HG02623 (cell line): ENCODE data around the gene GGT7.
"Not testable (repeated sequence)": the region's sequence is repeated elsewhere in the genome, so short reads cannot be mapped to it uniquely, and the experiment has no call there.

ENCODE experiments used
- ATAC-seq: cut with Tn5 transposase; IDR thresholded peaks from one replicate; pipeline ENCODE4 v1.9.1; 2021; ENCODE audit warnings: moderate library complexity; ENCODE audit not compliant: unreplicated experiment

GGT7 gene

GRCh38 chr20:34883809-34884208, 11.2 kb upstream of the GGT7 start:
- ATAC-seq: no peak

GRCh38 chr20:34883087-34883688, 10.5 kb upstream of the GGT7 start:
- no peak for ATAC-seq

- no peak for ATAC-seq
Measured at GRCh38 chr20:34881689-34882088, 9.0 kb upstream of the GGT7 start.

GRCh38 chr20:34880971-34881370, 8.3 kb upstream of the GGT7 start:
- ATAC-seq: not testable (repeated sequence)

- ATAC-seq: no peak
Measured at GRCh38 chr20:34880215-34880850, 7.7 kb upstream of the GGT7 start.

- ATAC-seq: peak; percentile 55
Measured at GRCh38 chr20:34876406-34877282, 4.0 kb upstream of the GGT7 start, which contains the start of gene ACSS2. TSS of gene ACSS2 (plus strand) at chr20:34876612. CDS start at chr20:34876646, 34 bp downstream.

- ATAC-seq: no peak
Measured at GRCh38 chr20:34875642-34876405, 3.2 kb upstream of the GGT7 start.

GRCh38 chr20:34874094-34874654, 1.5 kb upstream of the GGT7 start:
- ATAC-seq: no peak

- no peak for ATAC-seq
Measured at GRCh38 chr20:34873583-34874093, 982 bp upstream of the GGT7 start.

- ATAC-seq: no peak
Measured at GRCh38 chr20:34871966-34872621, 562 bp downstream of the GGT7 start.

- ATAC-seq: no peak
Measured at GRCh38 chr20:34871320-34871926, 1.2 kb downstream of the GGT7 start.

GRCh38 chr20:34864216-34864615, 8.4 kb downstream of the GGT7 start:
- no peak for ATAC-seq

GRCh38 chr20:34863421-34863965, 9.2 kb downstream of the GGT7 start:
- no peak for ATAC-seq

GRCh38 chr20:34862724-34863123, 9.9 kb downstream of the GGT7 start:
- no peak for ATAC-seq

GRCh38 chr20:34861386-34862084, 11.1 kb downstream of the GGT7 start:
- ATAC-seq: no peak

- ATAC-seq: no peak
Measured at GRCh38 chr20:34859826-34860545, 12.7 kb downstream of the GGT7 start.

- no peak for ATAC-seq
Measured at GRCh38 chr20:34859367-34859766, 13.3 kb downstream of the GGT7 start.

- no peak for ATAC-seq
Measured at GRCh38 chr20:34852298-34852697, 20.4 kb downstream of the GGT7 start.
